OCI-LY3 (cell line): ENCODE results near the gene CACNA1C.

Experiments
- EZH2phosphoT487 ChIP-seq: fragments of 200-600 bp; shearing (Covaris generic); IDR thresholded peaks from 2 replicates; pipeline ENCODE4 v1.6.1; 2018; ENCODE audit warnings: antibody characterized with exemption, mixed run types, low read depth
- TF ChIP-seq, protein P1 (sequence below): fragments of 200-600, 300-600 bp; sonication (generic); IDR thresholded peaks from 2 replicates; pipeline ENCODE4 v1.5.1; 2014; ENCODE audit warnings: antibody characterized with exemption, low read length, low read depth

DNA sequence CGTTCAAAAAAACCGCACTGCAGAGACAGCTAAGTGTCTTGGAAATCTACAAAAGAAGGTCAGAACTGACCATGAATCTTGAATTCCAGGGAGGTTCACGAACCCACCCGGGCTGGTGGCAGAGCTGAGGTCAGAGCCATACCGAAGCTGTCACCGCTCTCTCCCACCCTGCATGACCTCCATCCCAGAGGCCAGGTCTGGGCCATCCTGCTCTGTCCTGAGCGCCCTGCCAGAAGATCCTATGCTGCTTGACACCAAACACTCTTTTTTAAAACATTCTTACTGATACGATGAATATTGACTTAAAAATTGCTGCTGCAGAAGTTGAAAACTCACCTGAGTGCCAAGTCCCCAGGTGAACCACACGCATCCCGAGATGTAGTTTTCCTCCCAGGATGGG is 412.9 kb downstream of the CACNA1C start:
- no peak for TF ChIP-seq EZH2phosphoT487
- TF ChIP-seq, protein P1, sequence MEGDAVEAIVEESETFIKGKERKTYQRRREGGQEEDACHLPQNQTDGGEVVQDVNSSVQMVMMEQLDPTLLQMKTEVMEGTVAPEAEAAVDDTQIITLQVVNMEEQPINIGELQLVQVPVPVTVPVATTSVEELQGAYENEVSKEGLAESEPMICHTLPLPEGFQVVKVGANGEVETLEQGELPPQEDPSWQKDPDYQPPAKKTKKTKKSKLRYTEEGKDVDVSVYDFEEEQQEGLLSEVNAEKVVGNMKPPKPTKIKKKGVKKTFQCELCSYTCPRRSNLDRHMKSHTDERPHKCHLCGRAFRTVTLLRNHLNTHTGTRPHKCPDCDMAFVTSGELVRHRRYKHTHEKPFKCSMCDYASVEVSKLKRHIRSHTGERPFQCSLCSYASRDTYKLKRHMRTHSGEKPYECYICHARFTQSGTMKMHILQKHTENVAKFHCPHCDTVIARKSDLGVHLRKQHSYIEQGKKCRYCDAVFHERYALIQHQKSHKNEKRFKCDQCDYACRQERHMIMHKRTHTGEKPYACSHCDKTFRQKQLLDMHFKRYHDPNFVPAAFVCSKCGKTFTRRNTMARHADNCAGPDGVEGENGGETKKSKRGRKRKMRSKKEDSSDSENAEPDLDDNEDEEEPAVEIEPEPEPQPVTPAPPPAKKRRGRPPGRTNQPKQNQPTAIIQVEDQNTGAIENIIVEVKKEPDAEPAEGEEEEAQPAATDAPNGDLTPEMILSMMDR, result no peak
